Fibroblast of lung (primary cell): ENCODE data around the gene GALNT11. TPM values are rescaled to one million over a fixed set of nuclear protein-coding genes. Genes with fewer than 3 reads are reported as not detected.

Source experiments
- DNase-seq, 2 donors: peaks; one replicate each; pipeline versions ENCODE4 v3.0.0 to v3.0.0-alpha.2; 2010; ENCODE audit warnings: low read depth in 2 of 2
- H2AFZ ChIP-seq: 2 replicates; pipeline ENCODE4 v1.5.1; 2012; ENCODE audit warnings: low read length, control low read depth, inconsistent platforms
- H3K27ac ChIP-seq: 2 replicates; pipeline ENCODE4 v1.5.1; 2011; ENCODE audit warnings: low read length, control low read depth; ENCODE audit not compliant: insufficient read depth
- H3K27me3 ChIP-seq: 2 replicates; pipeline ENCODE4 v1.5.1; 2011; ENCODE audit warnings: mild to moderate bottlenecking, low read length; ENCODE audit not compliant: control insufficient read depth, insufficient read depth
- H3K36me3 ChIP-seq: 2 replicates; pipeline ENCODE4 v1.5.1; 2011; ENCODE audit warnings: low read length; ENCODE audit not compliant: control insufficient read depth, insufficient read depth
- H3K4me1 ChIP-seq: 2 replicates; pipeline ENCODE4 v1.5.1; 2011; ENCODE audit warnings: low read length; ENCODE audit not compliant: control insufficient read depth, insufficient read depth; ENCODE audit errors: extremely low read depth
- H3K4me2 ChIP-seq: 2 replicates; pipeline ENCODE4 v1.5.1; 2011; ENCODE audit warnings: low read length, control low read depth; ENCODE audit not compliant: insufficient read depth; ENCODE audit errors: extremely low read depth
- H3K4me3 ChIP-seq, 4 experiments: fragments of 200-600 bp in 1 of 4; sonication (generic) in 1 of 4; replicated peaks in 1 of 4; 2 replicates each; pipeline ENCODE4 v1.5.1; 2011 to 2016; ENCODE audit warnings: low read length in 4 of 4, low read depth in 3 of 4, mild to moderate bottlenecking in 3 of 4, control low read depth in 2 of 4, inconsistent platforms in 1 of 4, mixed read lengths in 1 of 4; ENCODE audit not compliant: insufficient read depth in 1 of 4; ENCODE audit errors: control extremely low read depth in 1 of 4
- H3K79me2 ChIP-seq: 2 replicates; pipeline ENCODE4 v1.5.1; 2012; ENCODE audit warnings: mild to moderate bottlenecking, low read length, inconsistent platforms; ENCODE audit not compliant: control insufficient read depth, insufficient read depth
- H3K9ac ChIP-seq: 2 replicates; pipeline ENCODE4 v1.5.1; 2011; ENCODE audit warnings: mild to moderate bottlenecking, low read length, control low read depth; ENCODE audit not compliant: insufficient read depth
- H3K9me3 ChIP-seq: 2 replicates; pipeline ENCODE4 v1.5.1; 2012; ENCODE audit warnings: low read depth, low read length; ENCODE audit not compliant: control insufficient read depth, insufficient read depth
- H4K20me1 ChIP-seq: 2 replicates; pipeline ENCODE4 v1.5.1; 2011; ENCODE audit warnings: low read length; ENCODE audit not compliant: control insufficient read depth, insufficient read depth; ENCODE audit errors: extremely low read depth
- CTCF ChIP-seq, 2 donors: IDR thresholded peaks in 1 of 2; conservative IDR thresholded peaks in 1 of 2; 1 replicate in 1 of 2; 2 replicates in 1 of 2; pipeline ENCODE4 v1.5.1; 2011 to 2012; ENCODE audit warnings: low read length in 2 of 2, control low read depth in 1 of 2, inconsistent platforms in 1 of 2, low read depth in 1 of 2, mild to moderate bottlenecking in 1 of 2
- EZH2 ChIP-seq: IDR thresholded peaks from 2 replicates; pipeline ENCODE4 v1.5.1; 2012; ENCODE audit warnings: low read length, control low read depth, mild to moderate bottlenecking; ENCODE audit errors: missing control alignments
- polyA plus RNA-seq, 2 donors: library from polyadenylated mRNA; depleted of rRNA in 1 of 2; stranded (reverse) in 1 of 2; unstranded in 1 of 2; fragments of >200 nt; gene quantifications; 2 replicates each; pipeline ENCODE4 v1.2.1, GENCODE V29; 2011 to 2012; ENCODE audit warnings: missing spikeins in 1 of 2
- total RNA-seq: library from RNA; depleted of rRNA; stranded (reverse); fragments of >200 nt; gene quantifications from 2 replicates; pipeline ENCODE4 v1.2.1, GENCODE V29; 2014

The GALNT11 gene
- total and polyA plus RNA-seq, 2 donors (not counting 1 experiment from before 2014, with no cell fraction given), result 43.8 to 56.3 TPM

- TF ChIP-seq EZH2, result no peak
- TF ChIP-seq CTCF (conservative IDR thresholded peaks at IDR 0.05 in 1 of 2, IDR thresholded peaks at IDR 0.05 in 1 of 2; ENCODE audit: low read depth in 1 of 2, low read length in 2 of 2), result no peak
- no peaks in the 10 kb centered on the region for H3K4me1 ChIP-seq
- no peak overlapping the region for H3K27ac ChIP-seq
- no peak overlapping the region for H3K9ac ChIP-seq
- no peaks in the 10 kb centered on the region for H3K36me3 ChIP-seq
- no peak overlapping the region for H2AFZ ChIP-seq
- H3K4me2 ChIP-seq, result no peak overlapping the region
- DNase-seq, result no peak
- H3K4me3 ChIP-seq, result no peak overlapping the region
- no peaks in the 10 kb centered on the region for H4K20me1 ChIP-seq
- H3K79me2 ChIP-seq, result no peaks in the 10 kb centered on the region
- no peaks in the 10 kb centered on the region for H3K27me3 ChIP-seq
- H3K9me3 ChIP-seq, result no peaks in the 10 kb centered on the region
Observed at GRCh38 chr7:152013230-152013629, 12.2 kb upstream of the GALNT11 start.

GRCh38 chr7:152013974-152014373, 11.5 kb upstream of the GALNT11 start:
- no peaks in the 10 kb centered on the region for H3K27me3 ChIP-seq
- H3K9me3 ChIP-seq, result no peaks in the 10 kb centered on the region
- H3K4me3 ChIP-seq, result no peak overlapping the region
- H2AFZ ChIP-seq, result no peak overlapping the region
- H4K20me1 ChIP-seq, result no peaks in the 10 kb centered on the region
- H3K79me2 ChIP-seq, result no peaks in the 10 kb centered on the region
- DNase-seq, result no peak
- no peak for TF ChIP-seq EZH2
- no peak for TF ChIP-seq CTCF (conservative IDR thresholded peaks at IDR 0.05 in 1 of 2, IDR thresholded peaks at IDR 0.05 in 1 of 2; ENCODE audit: low read depth in 1 of 2, low read length in 2 of 2)
- no peak overlapping the region for H3K9ac ChIP-seq
- H3K4me2 ChIP-seq, result no peak overlapping the region
- no peaks in the 10 kb centered on the region for H3K4me1 ChIP-seq
- no peaks in the 10 kb centered on the region for H3K36me3 ChIP-seq
- no peak overlapping the region for H3K27ac ChIP-seq

- TF ChIP-seq CTCF (conservative IDR thresholded peaks at IDR 0.05 in 1 of 2, IDR thresholded peaks at IDR 0.05 in 1 of 2; ENCODE audit: low read depth in 1 of 2, low read length in 2 of 2) (no peak), EZH2 (no peak)
- DNase-seq, result no peak
- Histone ChIP-seq H3K4me3 (no peak overlapping the region), H3K36me3 (no peaks in the 10 kb centered on the region), H3K4me1 (no peaks in the 10 kb centered on the region), H3K9me3 (no peaks in the 10 kb centered on the region), H3K9ac (no peak overlapping the region), H3K79me2 (no peaks in the 10 kb centered on the region), H3K27ac (no peak overlapping the region), H3K27me3 (no peaks in the 10 kb centered on the region), H4K20me1 (no peaks in the 10 kb centered on the region), H2AFZ (no peak overlapping the region), H3K4me2 (no peak overlapping the region)
Observed at GRCh38 chr7:152014722-152015121, 10.8 kb upstream of the GALNT11 start.
